Esophagus muscularis mucosa (tissue), 4 donors: ENCODE measurements around the gene RUVBL1. TPM values are rescaled to one million over a fixed set of nuclear protein-coding genes. Genes with fewer than 3 reads are reported as not detected.

Experiments used
- DNase-seq: peaks from one replicate; pipeline ENCODE4 v3.0.0-alpha.2; 2017; ENCODE audit errors: extremely low spot score
- H3K27ac ChIP-seq, 4 donors: fragments of 200-600 bp; sonication (generic); replicated peaks in 1 of 4; 1 replicate in 3 of 4; 2 replicates in 1 of 4; pipeline ENCODE4 v1.5.1; 2016 to 2019; ENCODE audit warnings: mild to moderate bottlenecking in 1 of 4
- H3K27me3 ChIP-seq, 4 donors: fragments of 200-600 bp; sonication (generic); one replicate each; pipeline versions ENCODE4 v1.5.1 to v1.6.0; 2016 to 2019
- H3K36me3 ChIP-seq, 4 donors: fragments of 200-600 bp; sonication (generic); one replicate each; pipeline ENCODE4 v1.5.1; 2016 to 2019
- H3K4me1 ChIP-seq, 4 donors: fragments of 200-600 bp; sonication (generic); one replicate each; pipeline ENCODE4 v1.5.1; 2016 to 2019
- H3K4me3 ChIP-seq, 4 donors: fragments of 200-600 bp; sonication (generic); 1 replicate in 2 of 4; 2 replicates in 2 of 4; pipeline ENCODE4 v1.5.1; 2016 to 2019; ENCODE audit warnings: mild to moderate bottlenecking in 4 of 4, moderate library complexity in 1 of 4
- H3K9me3 ChIP-seq, 4 donors: fragments of 200-600 bp; sonication (generic); 1 replicate in 3 of 4; 2 replicates in 1 of 4; pipeline ENCODE4 v1.5.1; 2016 to 2019
- EP300 ChIP-seq: sonication (generic); formaldehyde crosslinking; IDR thresholded peaks from one replicate; pipeline ENCODE4 v1.6.1; 2017; ENCODE audit warnings: antibody characterized with exemption
- POLR2A ChIP-seq: fragments of 450-650 bp; IDR thresholded peaks from one replicate; pipeline ENCODE4 v1.6.1; 2017; ENCODE audit warnings: antibody characterized with exemption, moderate library complexity, mild to moderate bottlenecking, low read depth
- POLR2AphosphoS5 ChIP-seq, 2 donors: sonication (generic); formaldehyde crosslinking; IDR thresholded peaks; one replicate each; pipeline ENCODE4 v1.6.1; 2017; ENCODE audit warnings: antibody characterized with exemption in 2 of 2
- WGBS: methylation state at CpG from one replicate; pipeline ENCODE4 v1.1.5; 2018; 5-methylcytosine and 5-hydroxymethylcytosine counted together
- intact Hi-C: fragments of 100-400 bp; cut with DNase I; formaldehyde crosslinking; loops from one replicate; pipeline ENCODE4 v1.15.1; 2023
- total RNA-seq, 4 donors: library from RNA; depleted of rRNA; stranded (reverse); fragments of >200 nt; gene quantifications; one replicate each; pipeline versions ENCODE4 v1.1.0 to v1.2.1, GENCODE V29; 2016
- TF ChIP-seq, protein P1 (sequence below), 3 experiments: fragments of 200-600 bp in 2 of 3; fragments of 450-650 bp in 1 of 3; sonication (generic) in 2 of 3; IDR thresholded peaks; one replicate each; pipeline ENCODE4 v1.5.1; 2017 to 2019; ENCODE audit warnings: antibody characterized with exemption in 3 of 3, mild to moderate bottlenecking in 2 of 3, moderate library complexity in 1 of 3

The RUVBL1 gene
- total RNA-seq, 4 donors from 2014 or later: 21.4 to 28.9 (median 23.8) TPM

DNA sequence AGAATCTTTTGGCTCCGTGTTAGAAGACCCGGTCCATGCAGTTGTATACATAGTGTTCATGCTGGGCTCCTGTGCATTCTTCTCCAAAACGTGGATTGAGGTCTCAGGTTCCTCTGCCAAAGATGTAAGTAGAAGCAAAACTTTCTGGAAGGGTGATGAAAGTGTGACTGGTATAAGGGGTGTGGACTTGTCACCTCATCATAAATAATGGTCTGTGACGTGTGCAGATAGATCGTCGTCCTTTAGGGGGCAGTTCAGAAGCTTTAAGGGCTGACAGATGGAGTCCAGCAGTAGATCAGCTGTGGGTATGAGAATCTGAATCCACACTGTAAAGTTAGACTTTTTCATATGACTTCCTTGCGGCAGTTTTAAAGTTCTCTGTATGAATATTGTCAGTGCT is 56.1 kb downstream of the RUVBL1 start:
- no peaks in the 10 kb centered on the region for H3K27me3 ChIP-seq
- H3K4me3 ChIP-seq: no peak overlapping the region
- TF ChIP-seq, protein P1, sequence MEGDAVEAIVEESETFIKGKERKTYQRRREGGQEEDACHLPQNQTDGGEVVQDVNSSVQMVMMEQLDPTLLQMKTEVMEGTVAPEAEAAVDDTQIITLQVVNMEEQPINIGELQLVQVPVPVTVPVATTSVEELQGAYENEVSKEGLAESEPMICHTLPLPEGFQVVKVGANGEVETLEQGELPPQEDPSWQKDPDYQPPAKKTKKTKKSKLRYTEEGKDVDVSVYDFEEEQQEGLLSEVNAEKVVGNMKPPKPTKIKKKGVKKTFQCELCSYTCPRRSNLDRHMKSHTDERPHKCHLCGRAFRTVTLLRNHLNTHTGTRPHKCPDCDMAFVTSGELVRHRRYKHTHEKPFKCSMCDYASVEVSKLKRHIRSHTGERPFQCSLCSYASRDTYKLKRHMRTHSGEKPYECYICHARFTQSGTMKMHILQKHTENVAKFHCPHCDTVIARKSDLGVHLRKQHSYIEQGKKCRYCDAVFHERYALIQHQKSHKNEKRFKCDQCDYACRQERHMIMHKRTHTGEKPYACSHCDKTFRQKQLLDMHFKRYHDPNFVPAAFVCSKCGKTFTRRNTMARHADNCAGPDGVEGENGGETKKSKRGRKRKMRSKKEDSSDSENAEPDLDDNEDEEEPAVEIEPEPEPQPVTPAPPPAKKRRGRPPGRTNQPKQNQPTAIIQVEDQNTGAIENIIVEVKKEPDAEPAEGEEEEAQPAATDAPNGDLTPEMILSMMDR (IDR thresholded peaks at IDR 0.05): no peak
- TF ChIP-seq POLR2AphosphoS5 (IDR thresholded peaks at IDR 0.05): no peak
- TF ChIP-seq POLR2A: no peak
- TF ChIP-seq EP300: no peak
- peak; percentile 42 for DNase-seq
- WGBS: 64% methylated on average over 7 of the region's 7 CpGs
- intact Hi-C loops: no loop called here
- no peak overlapping the region for H3K27ac ChIP-seq
- peaks cover 88 to 100% (median 100%) of the 10 kb centered on the region in 4 donors for H3K36me3 ChIP-seq
- no peaks in the 10 kb centered on the region for H3K4me1 ChIP-seq
- H3K9me3 ChIP-seq: no peaks in the 10 kb centered on the region

GRCh38 chr3:128066676-128067075 is 56.9 kb downstream of the RUVBL1 start:
- H3K4me1 ChIP-seq: peaks cover 0 to 1% (median 0%) of the 10 kb centered on the region in 4 donors
- no peaks in the 10 kb centered on the region for H3K27me3 ChIP-seq
- H3K36me3 ChIP-seq: peaks cover 94 to 100% (median 100%) of the 10 kb centered on the region in 4 donors
- DNase-seq: no peak
- TF ChIP-seq EP300 (no peak), POLR2AphosphoS5 (IDR thresholded peaks at IDR 0.05) (no peak), POLR2A (no peak)
- TF ChIP-seq, protein P1 (IDR thresholded peaks at IDR 0.05): no peak
- no peak overlapping the region for H3K27ac ChIP-seq
- intact Hi-C loops: no loop called here
- H3K9me3 ChIP-seq: no peaks in the 10 kb centered on the region
- 90% methylated on average over 4 of the region's 9 CpGs for WGBS
- H3K4me3 ChIP-seq: no peak overlapping the region

DNA sequence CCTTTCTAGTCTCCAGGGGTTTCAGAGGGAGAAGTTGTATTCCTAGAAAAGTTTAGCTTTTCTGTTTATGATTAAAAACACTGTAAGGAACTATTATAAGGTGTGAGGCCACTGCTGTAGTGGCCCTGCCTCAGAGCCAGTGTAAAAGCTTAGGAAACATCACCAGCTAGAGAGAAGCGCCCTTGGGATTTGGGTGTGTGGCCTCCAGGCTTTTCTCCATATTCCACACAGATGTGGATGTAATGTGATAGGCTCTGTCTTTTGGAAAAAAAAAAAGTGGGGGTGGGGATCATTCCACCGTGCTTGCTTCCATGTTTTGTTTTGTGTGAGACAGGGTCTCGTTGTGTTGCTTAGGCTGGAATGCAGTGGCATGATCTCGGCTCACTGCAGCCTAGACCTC is 57.5 kb downstream of the RUVBL1 start:
- Histone ChIP-seq H3K36me3 (peaks cover 97 to 100% (median 100%) of the 10 kb centered on the region in 4 donors), H3K4me3 (no peak overlapping the region), H3K27me3 (no peaks in the 10 kb centered on the region), H3K4me1 (peaks cover 0 to 5% (median 0%) of the 10 kb centered on the region in 4 donors), H3K9me3 (no peaks in the 10 kb centered on the region), H3K27ac (no peak overlapping the region)
- 80% methylated on average over 4 of the region's 4 CpGs for WGBS
- DNase-seq: no peak
- no peak for TF ChIP-seq EP300
- no peak for TF ChIP-seq POLR2AphosphoS5 (IDR thresholded peaks at IDR 0.05)
- TF ChIP-seq, protein P1 (IDR thresholded peaks at IDR 0.05): no peak
- no peak for TF ChIP-seq POLR2A
- intact Hi-C loops: no loop called here

GRCh38 chr3:128064962-128065361 is 58.6 kb downstream of the RUVBL1 start:
- 86% methylated on average over 6 of the region's 6 CpGs for WGBS
- intact Hi-C loops: no loop called here
- TF ChIP-seq POLR2A (no peak), POLR2AphosphoS5 (IDR thresholded peaks at IDR 0.05) (no peak)
- TF ChIP-seq, protein P1 (IDR thresholded peaks at IDR 0.05): no peak
- DNase-seq: no peak
- no peaks in the 10 kb centered on the region for H3K27me3 ChIP-seq
- no peak overlapping the region for H3K4me3 ChIP-seq
- H3K9me3 ChIP-seq: no peaks in the 10 kb centered on the region
- peaks cover 99 to 100% (median 100%) of the 10 kb centered on the region in 4 donors for H3K36me3 ChIP-seq
- H3K27ac ChIP-seq: no peak overlapping the region
- peaks cover 0 to 8% (median 0%) of the 10 kb centered on the region in 4 donors for H3K4me1 ChIP-seq

DNA sequence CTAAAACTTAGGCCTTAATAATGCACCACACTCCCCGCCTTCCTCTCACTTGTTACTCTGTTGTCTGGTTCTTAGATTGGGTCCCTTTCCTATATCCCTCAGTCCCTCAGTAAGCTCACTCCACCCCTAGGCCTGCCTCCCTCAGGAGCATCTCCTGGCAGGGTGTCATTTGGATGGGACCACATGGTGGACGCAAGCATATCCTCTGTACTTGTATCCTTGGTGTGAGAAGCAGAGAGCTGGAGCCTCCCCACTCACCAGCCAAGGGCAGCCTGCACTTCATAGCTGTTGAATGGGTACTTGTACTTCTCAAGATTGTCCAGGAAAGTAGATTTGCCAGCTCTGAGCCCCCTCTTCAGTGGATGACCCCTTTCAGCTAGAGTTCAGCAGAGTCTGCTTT is 59.7 kb downstream of the RUVBL1 start:
- H3K36me3 ChIP-seq: peaks cover 97 to 100% (median 100%) of the 10 kb centered on the region in 4 donors
- H3K4me1 ChIP-seq: peaks cover 0 to 8% (median 0%) of the 10 kb centered on the region in 4 donors
- TF ChIP-seq EP300 (no peak), POLR2A (no peak), POLR2AphosphoS5 (IDR thresholded peaks at IDR 0.05) (no peak)
- TF ChIP-seq, protein P1 (IDR thresholded peaks at IDR 0.05): no peak
- H3K27me3 ChIP-seq: no peaks in the 10 kb centered on the region
- DNase-seq: no peak
- 90% methylated on average over 2 of the region's 2 CpGs for WGBS
- no peaks in the 10 kb centered on the region for H3K9me3 ChIP-seq
- intact Hi-C loops: no loop called here
- no peak overlapping the region for H3K27ac ChIP-seq
- H3K4me3 ChIP-seq: no peak overlapping the region
